ENCODE data around the gene AIPL1.

Gene AIPL1

DNA sequence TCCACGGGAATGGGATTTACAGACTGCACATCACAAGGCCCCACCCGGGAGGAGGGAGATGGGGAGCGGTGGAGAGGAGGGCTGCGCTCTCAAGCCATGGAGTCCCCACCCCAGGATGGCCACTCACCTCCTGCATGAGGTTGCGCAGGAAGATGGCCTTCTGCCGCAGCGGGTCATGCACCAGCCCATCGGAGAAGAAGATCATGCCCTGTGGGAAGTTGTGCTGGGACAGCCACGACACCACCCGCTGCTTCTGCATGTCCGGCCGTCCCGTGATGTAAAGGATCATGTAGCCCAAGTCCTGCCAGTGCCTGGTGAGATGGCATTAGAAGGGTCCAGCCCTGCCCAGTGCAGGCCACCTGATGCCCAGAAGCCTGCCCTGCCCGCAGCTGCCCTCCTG lies 26.3 kb upstream of the AIPL1 start:
- DNase-seq (ENCODE audit: extremely low spot score): no peak
- TF ChIP-seq CTBP1 (IDR thresholded peaks at IDR 0.05; ENCODE audit: borderline replicate concordance) (no peak), SUZ12 (IDR thresholded peaks at IDR 0.05) (no peak), ARNT (IDR thresholded peaks at IDR 0.05) (no peak), LEF1 (IDR thresholded peaks at IDR 0.05; ENCODE audit: borderline replicate concordance) (no peak), ELF4 (IDR thresholded peaks at IDR 0.05) (no peak), NFRKB (IDR thresholded peaks at IDR 0.05) (no peak), TARDBP (IDR thresholded peaks at IDR 0.05) (no peak), FOXM1 (IDR thresholded peaks at IDR 0.05; ENCODE audit: borderline replicate concordance) (no peak), SP1 (IDR thresholded peaks at IDR 0.05) (no peak), L3MBTL2 (conservative IDR thresholded peaks at IDR 0.05) (no peak), FOXA1 (IDR thresholded peaks at IDR 0.05) (no peak), HDGF (IDR thresholded peaks at IDR 0.05; ENCODE audit: borderline replicate concordance) (no peak)
- TF ChIP-seq, protein P1, sequence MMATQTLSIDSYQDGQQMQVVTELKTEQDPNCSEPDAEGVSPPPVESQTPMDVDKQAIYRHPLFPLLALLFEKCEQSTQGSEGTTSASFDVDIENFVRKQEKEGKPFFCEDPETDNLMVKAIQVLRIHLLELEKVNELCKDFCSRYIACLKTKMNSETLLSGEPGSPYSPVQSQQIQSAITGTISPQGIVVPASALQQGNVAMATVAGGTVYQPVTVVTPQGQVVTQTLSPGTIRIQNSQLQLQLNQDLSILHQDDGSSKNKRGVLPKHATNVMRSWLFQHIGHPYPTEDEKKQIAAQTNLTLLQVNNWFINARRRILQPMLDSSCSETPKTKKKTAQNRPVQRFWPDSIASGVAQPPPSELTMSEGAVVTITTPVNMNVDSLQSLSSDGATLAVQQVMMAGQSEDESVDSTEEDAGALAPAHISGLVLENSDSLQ (IDR thresholded peaks at IDR 0.05): no peak
- ChIA-PET POLR2A (no interaction called here), CTCF (no interaction called here)

DNA sequence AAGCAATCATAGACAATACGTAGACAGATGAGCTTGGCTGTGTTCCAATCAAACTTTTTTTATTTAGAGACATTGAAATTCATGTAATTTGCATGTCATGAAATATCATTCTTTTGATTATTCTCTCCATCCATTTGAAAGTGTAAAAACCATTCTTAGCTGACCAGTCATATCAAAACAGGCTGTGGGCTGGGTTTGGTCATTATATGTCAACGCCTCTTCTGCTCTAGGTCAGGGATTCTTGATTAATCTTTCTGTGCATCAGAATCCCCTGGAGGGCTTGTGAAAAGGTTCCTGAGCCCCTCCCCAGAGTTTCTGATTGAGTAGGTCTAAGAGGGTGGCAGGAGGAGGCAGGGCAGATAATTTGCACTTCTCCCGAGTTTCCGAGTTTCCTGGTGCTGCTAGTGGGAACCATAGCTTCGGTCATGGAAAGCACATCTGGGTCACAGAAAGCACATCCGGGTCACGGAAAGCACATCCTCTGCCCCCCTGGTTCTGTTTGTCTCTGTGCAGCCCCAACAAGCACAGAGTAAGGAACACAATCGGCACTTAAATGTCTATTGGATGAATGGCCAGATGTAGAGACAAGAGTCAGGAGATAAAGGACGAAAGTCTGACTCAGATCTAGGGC lies 25.7 kb upstream of the AIPL1 start:
- no peak for DNase-seq (ENCODE audit: extremely low spot score)
- TF ChIP-seq LEF1 (IDR thresholded peaks at IDR 0.05; ENCODE audit: borderline replicate concordance) (no peak), FOXK2 (IDR thresholded peaks at IDR 0.05) (no peak), BHLHE40 (IDR thresholded peaks at IDR 0.05; ENCODE audit: borderline replicate concordance) (no peak), SUZ12 (IDR thresholded peaks at IDR 0.05) (no peak), NFRKB (IDR thresholded peaks at IDR 0.05) (no peak), ZNF384 (IDR thresholded peaks at IDR 0.05) (no peak), L3MBTL2 (conservative IDR thresholded peaks at IDR 0.05) (no peak), FOXA1 (IDR thresholded peaks at IDR 0.05) (no peak), ARNT (IDR thresholded peaks at IDR 0.05) (no peak), FOXM1 (IDR thresholded peaks at IDR 0.05; ENCODE audit: borderline replicate concordance) (no peak)
- POLR2A ChIA-PET: no interaction called here
- CTCF ChIA-PET: no interaction called here

DNA sequence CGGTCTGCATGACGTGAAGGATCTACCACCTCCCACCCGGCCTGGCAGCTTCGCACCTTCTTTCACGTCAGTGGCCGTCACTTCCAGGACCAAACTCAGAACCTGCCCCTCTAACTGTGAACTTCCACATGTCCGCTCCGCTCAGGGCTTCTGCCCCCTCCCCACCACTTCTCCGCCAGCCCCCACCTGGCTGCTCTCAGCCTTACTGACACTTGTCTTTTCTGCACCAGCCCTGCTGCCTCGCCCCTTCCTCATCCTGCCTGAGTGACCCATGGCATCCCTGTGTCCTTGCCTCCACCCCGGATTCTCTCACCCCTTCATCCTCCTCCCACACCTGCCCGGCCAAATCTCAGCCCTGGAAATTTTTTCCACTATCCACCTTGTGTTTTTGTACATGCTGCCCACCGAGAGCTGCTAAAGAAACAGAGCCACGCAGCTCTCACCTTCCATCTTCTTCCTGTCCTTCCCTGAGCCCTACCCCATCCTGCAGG lies 23.6 kb upstream of the AIPL1 start:
- ChIA-PET CTCF (interaction anchor here (1.3 kb wide), 1 partner anchor 14 kb away, joined by 5 read pairs; no protein-coding TSS in a partner anchor), POLR2A (no interaction called here)
- TF ChIP-seq ARNT (IDR thresholded peaks at IDR 0.05) (no peak), ZNF384 (IDR thresholded peaks at IDR 0.05) (no peak), LEF1 (IDR thresholded peaks at IDR 0.05; ENCODE audit: borderline replicate concordance) (no peak), ELF4 (IDR thresholded peaks at IDR 0.05) (no peak), SP1 (IDR thresholded peaks at IDR 0.05) (no peak), FOXA1 (IDR thresholded peaks at IDR 0.05) (no peak), NFRKB (IDR thresholded peaks at IDR 0.05) (no peak), FOXK2 (IDR thresholded peaks at IDR 0.05) (no peak), CTBP1 (IDR thresholded peaks at IDR 0.05; ENCODE audit: borderline replicate concordance) (no peak), BHLHE40 (IDR thresholded peaks at IDR 0.05; ENCODE audit: borderline replicate concordance) (no peak), HDGF (IDR thresholded peaks at IDR 0.05; ENCODE audit: borderline replicate concordance) (no peak), FOXM1 (IDR thresholded peaks at IDR 0.05; ENCODE audit: borderline replicate concordance) (no peak)
- TF ChIP-seq, protein P1 (IDR thresholded peaks at IDR 0.05): no peak
- no peak for DNase-seq (ENCODE audit: extremely low spot score)

DNA sequence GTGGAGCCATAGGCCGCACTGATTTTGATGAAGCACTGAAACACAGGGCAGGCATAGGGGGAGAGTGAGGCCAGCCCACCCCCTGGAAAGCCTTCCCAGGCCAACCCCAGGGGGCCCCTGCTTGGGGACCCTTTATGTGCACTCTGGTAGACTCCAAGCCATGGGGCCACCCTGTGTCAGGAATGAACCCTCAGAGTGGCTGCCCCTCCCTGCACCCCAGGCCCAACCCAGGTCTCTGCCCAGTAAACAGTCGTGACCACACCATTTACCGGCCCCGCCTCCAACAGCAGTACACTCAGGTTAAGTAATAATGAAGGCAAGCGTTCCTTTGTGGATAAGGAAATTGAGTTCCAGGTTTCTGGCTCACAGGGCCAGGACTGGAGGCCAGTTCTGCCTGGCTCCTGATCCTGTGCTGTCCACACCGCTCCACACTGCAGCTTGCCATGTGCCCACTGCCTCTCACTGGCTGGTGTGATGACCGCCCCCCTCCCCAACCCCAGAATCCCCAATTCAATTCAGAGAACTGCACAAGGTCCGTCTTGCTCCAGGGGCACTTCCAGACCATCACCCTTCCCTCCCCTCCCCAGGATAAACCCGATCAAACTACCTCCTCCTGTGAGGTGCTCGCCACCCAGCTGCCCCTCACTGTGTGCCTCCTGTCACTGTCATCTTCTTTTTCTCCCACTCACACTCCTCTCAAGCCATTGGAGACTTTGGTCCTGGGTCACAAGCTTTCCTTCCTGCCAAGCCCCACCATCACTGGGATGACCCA lies 23.0 kb upstream of the AIPL1 start:
- ChIA-PET POLR2A (no interaction called here), CTCF (interaction anchor here (1.3 kb wide), 1 partner anchor 14 kb away, joined by 5 read pairs; no protein-coding TSS in a partner anchor)
- TF ChIP-seq HDGF (IDR thresholded peaks at IDR 0.05; ENCODE audit: borderline replicate concordance): no peak
- TF ChIP-seq ZNF384 (IDR thresholded peaks at IDR 0.05): no peak
- TF ChIP-seq CTBP1 (IDR thresholded peaks at IDR 0.05; ENCODE audit: borderline replicate concordance): no peak
- no peak for TF ChIP-seq FOXA1 (IDR thresholded peaks at IDR 0.05)
- TF ChIP-seq SP1 (IDR thresholded peaks at IDR 0.05): no peak
- no peak for TF ChIP-seq FOXK2 (IDR thresholded peaks at IDR 0.05)
- no peak for TF ChIP-seq ARNT (IDR thresholded peaks at IDR 0.05)
- no peak for TF ChIP-seq NFRKB (IDR thresholded peaks at IDR 0.05)
- TF ChIP-seq BHLHE40 (IDR thresholded peaks at IDR 0.05; ENCODE audit: borderline replicate concordance): no peak
- no peak for TF ChIP-seq SUZ12 (IDR thresholded peaks at IDR 0.05)
- no peak for TF ChIP-seq ELF4 (IDR thresholded peaks at IDR 0.05)
- no peak for TF ChIP-seq L3MBTL2 (conservative IDR thresholded peaks at IDR 0.05)
- TF ChIP-seq LEF1 (IDR thresholded peaks at IDR 0.05; ENCODE audit: borderline replicate concordance): no peak
- no peak for TF ChIP-seq FOXM1 (IDR thresholded peaks at IDR 0.05; ENCODE audit: borderline replicate concordance)
- TF ChIP-seq TARDBP (IDR thresholded peaks at IDR 0.05): no peak
- TF ChIP-seq, protein P1 (IDR thresholded peaks at IDR 0.05): no peak
- DNase-seq (ENCODE audit: extremely low spot score): no peak

DNA sequence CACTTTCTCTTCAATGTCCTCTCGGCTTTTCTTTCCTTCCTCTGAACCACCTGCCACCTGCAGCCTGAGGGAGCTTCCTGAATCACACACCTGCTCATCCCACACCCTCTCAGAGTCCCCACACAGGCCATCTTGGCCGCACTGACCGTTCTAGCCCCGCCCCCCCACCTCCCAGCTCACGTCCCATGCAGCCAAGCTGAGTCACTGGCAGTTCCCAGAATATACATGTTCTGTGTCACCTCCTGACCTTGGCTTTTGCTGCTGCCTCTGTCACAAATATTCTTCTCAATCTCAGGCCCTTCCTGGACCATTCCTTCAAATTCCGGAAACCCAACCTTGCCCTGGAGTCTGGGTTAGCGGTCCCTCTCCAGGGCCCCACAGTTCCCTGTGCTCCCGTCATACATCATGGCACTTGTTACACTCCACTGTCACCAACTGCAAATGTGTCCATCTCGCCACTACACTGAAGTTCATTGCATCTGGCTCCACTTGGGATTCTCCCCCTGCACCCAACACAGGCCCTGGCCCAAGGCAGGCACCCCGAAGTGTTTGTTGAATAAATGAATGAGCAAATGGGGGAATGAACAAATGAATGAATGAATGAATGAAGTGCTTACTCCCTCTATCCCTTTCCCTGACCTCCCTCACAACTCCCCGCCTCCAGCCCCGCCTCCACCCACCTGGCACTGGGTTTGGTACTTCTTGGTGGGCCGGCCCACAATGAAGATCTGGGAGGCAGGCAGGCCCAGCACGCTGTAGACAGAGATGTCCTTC lies 22.2 kb upstream of the AIPL1 start:
- POLR2A ChIA-PET: no interaction called here
- CTCF ChIA-PET: no interaction called here

More for the DNA sequence above, 22.2 kb upstream of the AIPL1 start:
- no peak for DNase-seq (ENCODE audit: extremely low spot score)
- no peak for TF ChIP-seq FOXK2 (IDR thresholded peaks at IDR 0.05)
- no peak for TF ChIP-seq SUZ12 (IDR thresholded peaks at IDR 0.05)
- no peak for TF ChIP-seq ELF4 (IDR thresholded peaks at IDR 0.05)
- TF ChIP-seq ARNT (IDR thresholded peaks at IDR 0.05): no peak
- TF ChIP-seq HDGF (IDR thresholded peaks at IDR 0.05; ENCODE audit: borderline replicate concordance): no peak
- no peak for TF ChIP-seq ZNF384 (IDR thresholded peaks at IDR 0.05)
- TF ChIP-seq FOXA1 (IDR thresholded peaks at IDR 0.05): no peak
- TF ChIP-seq L3MBTL2 (conservative IDR thresholded peaks at IDR 0.05): no peak
